SU-DHL-6 (cell line): ENCODE measurements around the gene TTBK2.

ENCODE experiments used
- CTCF ChIP-seq: fragments of 200-600 bp; sonication (generic); IDR thresholded peaks from one replicate; pipeline ENCODE4 v1.5.1; 2017; ENCODE audit warnings: antibody characterized with exemption, mild to moderate bottlenecking, low read length, moderate library complexity; ENCODE audit not compliant: insufficient read depth, poor library complexity, severe bottlenecking
- EZH2phosphoT487 ChIP-seq: fragments of 200-600 bp; sonication (generic), shearing (Covaris generic); conservative IDR thresholded peaks from 2 replicates; pipeline ENCODE4 v1.6.1; 2018; ENCODE audit warnings: mild to moderate bottlenecking, antibody characterized with exemption, low read length, moderate library complexity, mixed read lengths

- TF ChIP-seq CTCF (no peak), EZH2phosphoT487 (no peak)
These were observed 2.5 kb downstream of the TTBK2 start for GRCh38 chr15:42918047-42918446.
